Immature natural killer cell (primary cell): ENCODE results near the gene DOK6. TPM values are rescaled to one million over a fixed set of nuclear protein-coding genes. Genes with fewer than 3 reads are reported as not detected.
"Not testable (repeated sequence)": the region's sequence is repeated elsewhere in the genome, so short reads cannot be mapped to it uniquely, and the experiment has no call there.

Experiments
- DNase-seq, 3 donors: peaks; one replicate each; pipeline ENCODE4 v3.0.0; 2022; ENCODE audit warnings: mixed read lengths in 1 of 3
- H3K27ac Mint-ChIP-seq, 6 donors: one replicate each; pipeline ENCODE4 v1.8.0; 2020; ENCODE audit warnings: mixed read lengths in 6 of 6, mild to moderate bottlenecking in 5 of 6, inconsistent platforms in 4 of 6, moderate library complexity in 3 of 6
- H3K27me3 Mint-ChIP-seq, 3 donors: one replicate each; pipeline ENCODE4 v1.8.0; 2020 to 2021; ENCODE audit warnings: low read depth in 3 of 3, mild to moderate bottlenecking in 3 of 3, mixed read lengths in 3 of 3, moderate library complexity in 3 of 3, inconsistent platforms in 1 of 3
- H3K36me3 Mint-ChIP-seq, 3 donors: one replicate each; pipeline ENCODE4 v1.8.0; 2020; ENCODE audit warnings: mixed read lengths in 3 of 3, inconsistent platforms in 2 of 3, mild to moderate bottlenecking in 2 of 3
- H3K4me1 Mint-ChIP-seq, 2 donors: one replicate each; pipeline ENCODE4 v1.8.0; 2020; ENCODE audit warnings: inconsistent platforms in 2 of 2, mild to moderate bottlenecking in 2 of 2, mixed read lengths in 2 of 2, moderate library complexity in 1 of 2
- H3K4me3 Mint-ChIP-seq, 5 donors: one replicate each; pipeline ENCODE4 v1.8.0; 2020; ENCODE audit warnings: mild to moderate bottlenecking in 5 of 5, mixed read lengths in 5 of 5, inconsistent platforms in 3 of 5, moderate library complexity in 3 of 5
- H3K9me3 Mint-ChIP-seq, 6 donors: one replicate each; pipeline ENCODE4 v1.8.0; 2020; ENCODE audit warnings: mild to moderate bottlenecking in 6 of 6, mixed read lengths in 6 of 6, inconsistent platforms in 4 of 6, moderate library complexity in 3 of 6
- polyA plus RNA-seq, 3 donors: library from polyadenylated mRNA; unstranded; fragments of 300-500 nt; fragmentation: Illumina TruSeq; gene quantifications; one replicate each; pipeline ENCODE4 v1.2.3, GENCODE V29; 2021

The DOK6 gene
- polyA plus RNA-seq, 3 donors from 2014 or later: 0.17 to 0.54 (median 0.30) TPM

GRCh38 chr18:69813559-69813958, 412.9 kb downstream of the DOK6 start:
- no peaks in the 10 kb centered on the region for H3K9me3 Mint-ChIP-seq
- no peak overlapping the region for H3K4me3 Mint-ChIP-seq
- DNase-seq: no peak
- peaks cover 0 to 4% (median 2%) of the 10 kb centered on the region in 3 donors for H3K27me3 Mint-ChIP-seq
- H3K27ac Mint-ChIP-seq: peak overlapping the region in 1 of 6 donors; percentile 35
- peaks cover 7 to 18% of the 10 kb centered on the region in 2 donors for H3K4me1 Mint-ChIP-seq
- H3K36me3 Mint-ChIP-seq: peaks cover 30 to 62% (median 53%) of the 10 kb centered on the region in 3 donors

- no peak overlapping the region for H3K27ac Mint-ChIP-seq
- peaks cover 0 to under 1% (median 0%) of the 10 kb centered on the region in 6 donors for H3K9me3 Mint-ChIP-seq
- peaks cover 0 to 4% (median 2%) of the 10 kb centered on the region in 3 donors for H3K27me3 Mint-ChIP-seq
- DNase-seq: no peak
- peaks cover 36 to 67% (median 49%) of the 10 kb centered on the region in 3 donors for H3K36me3 Mint-ChIP-seq
- no peak overlapping the region for H3K4me3 Mint-ChIP-seq
- peaks cover 7 to 18% of the 10 kb centered on the region in 2 donors for H3K4me1 Mint-ChIP-seq
These were observed 414.2 kb downstream of the DOK6 start for GRCh38 chr18:69814861-69815385.

- peaks cover 2 to 3% (median 2%) of the 10 kb centered on the region in 3 donors for H3K27me3 Mint-ChIP-seq
- peaks cover 0 to 3% (median 0%) of the 10 kb centered on the region in 6 donors for H3K9me3 Mint-ChIP-seq
- H3K27ac Mint-ChIP-seq: no peak overlapping the region
- no peak overlapping the region for H3K4me3 Mint-ChIP-seq
- no peak for DNase-seq
- H3K4me1 Mint-ChIP-seq: peaks cover 7 to 12% of the 10 kb centered on the region in 2 donors
- H3K36me3 Mint-ChIP-seq: peaks cover 39 to 71% (median 60%) of the 10 kb centered on the region in 3 donors
These were observed 416.8 kb downstream of the DOK6 start for GRCh38 chr18:69817335-69817940.

GRCh38 chr18:69819460-69819859, 418.8 kb downstream of the DOK6 start:
- peaks cover 7 to 12% of the 10 kb centered on the region in 2 donors for H3K4me1 Mint-ChIP-seq
- peaks cover 0 to 3% (median 0%) of the 10 kb centered on the region in 6 donors for H3K9me3 Mint-ChIP-seq
- H3K27ac Mint-ChIP-seq: no peak overlapping the region
- DNase-seq: no peak
- H3K4me3 Mint-ChIP-seq: no peak overlapping the region
- H3K27me3 Mint-ChIP-seq: peaks cover 0 to 3% (median 2%) of the 10 kb centered on the region in 3 donors
- H3K36me3 Mint-ChIP-seq: peaks cover 31 to 62% (median 51%) of the 10 kb centered on the region in 3 donors

GRCh38 chr18:69820538-69820937, 419.9 kb downstream of the DOK6 start:
- DNase-seq: no peak
- H3K36me3 Mint-ChIP-seq: peaks cover 30 to 58% (median 57%) of the 10 kb centered on the region in 3 donors
- H3K27me3 Mint-ChIP-seq: peaks cover 0 to 3% (median 2%) of the 10 kb centered on the region in 3 donors
- no peak overlapping the region for H3K27ac Mint-ChIP-seq
- peaks cover 7 to 12% of the 10 kb centered on the region in 2 donors for H3K4me1 Mint-ChIP-seq
- no peak overlapping the region for H3K4me3 Mint-ChIP-seq
- peaks cover 0 to 3% (median 0%) of the 10 kb centered on the region in 6 donors for H3K9me3 Mint-ChIP-seq

- Mint-ChIP-seq H3K27ac (no peak overlapping the region), H3K4me3 (no peak overlapping the region), H3K36me3 (peaks cover 33 to 62% (median 59%) of the 10 kb centered on the region in 3 donors), H3K9me3 (no peaks in the 10 kb centered on the region), H3K27me3 (peaks cover 0 to 4% (median 2%) of the 10 kb centered on the region in 3 donors), H3K4me1 (no peaks in the 10 kb centered on the region)
- no peak for DNase-seq
These were observed 429.5 kb downstream of the DOK6 start for GRCh38 chr18:69830189-69830588.

- H3K27ac Mint-ChIP-seq: not testable (repeated sequence)
These were observed 434.3 kb downstream of the DOK6 start for GRCh38 chr18:69834980-69835379.

GRCh38 chr18:69838003-69838402, 437.3 kb downstream of the DOK6 start:
- H3K27ac Mint-ChIP-seq: no peak overlapping the region
- H3K4me1 Mint-ChIP-seq: no peaks in the 10 kb centered on the region
- H3K27me3 Mint-ChIP-seq: peaks cover 3 to 8% (median 4%) of the 10 kb centered on the region in 3 donors
- H3K36me3 Mint-ChIP-seq: peaks cover 14 to 37% (median 32%) of the 10 kb centered on the region in 3 donors
- no peak overlapping the region for H3K4me3 Mint-ChIP-seq
- DNase-seq: no peak
- no peaks in the 10 kb centered on the region for H3K9me3 Mint-ChIP-seq

More at GRCh38 chr18:69834980-69835379, 434.3 kb downstream of the DOK6 start:
- H3K4me3 Mint-ChIP-seq, H3K9me3 Mint-ChIP-seq, H3K4me1 Mint-ChIP-seq, DNase-seq, H3K27me3 Mint-ChIP-seq: not testable (repeated sequence)
- peaks cover 36 to 61% (median 54%) of the 10 kb centered on the region in 3 donors for H3K36me3 Mint-ChIP-seq

- H3K36me3 Mint-ChIP-seq: peaks cover 14 to 32% (median 25%) of the 10 kb centered on the region in 3 donors
- H3K4me1 Mint-ChIP-seq: no peaks in the 10 kb centered on the region
- DNase-seq: no peak
- no peaks in the 10 kb centered on the region for H3K9me3 Mint-ChIP-seq
- H3K27ac Mint-ChIP-seq: no peak overlapping the region
- no peak overlapping the region for H3K4me3 Mint-ChIP-seq
- peaks cover 1 to 8% (median 4%) of the 10 kb centered on the region in 3 donors for H3K27me3 Mint-ChIP-seq
These were observed 438.1 kb downstream of the DOK6 start for GRCh38 chr18:69838620-69839411.

- no peak overlapping the region for H3K27ac Mint-ChIP-seq
These were observed 438.8 kb downstream of the DOK6 start for GRCh38 chr18:69839497-69839896.

GRCh38 chr18:69840001-69840400, 439.3 kb downstream of the DOK6 start:
- Mint-ChIP-seq H3K27ac (no peak overlapping the region), H3K9me3 (no peaks in the 10 kb centered on the region), H3K4me3 (no peak overlapping the region), H3K36me3 (peaks cover 14 to 24% (median 14%) of the 10 kb centered on the region in 3 donors), H3K27me3 (peaks cover 3 to 4% (median 4%) of the 10 kb centered on the region in 3 donors), H3K4me1 (no peaks in the 10 kb centered on the region)
- no peak for DNase-seq

More at GRCh38 chr18:69839497-69839896, 438.8 kb downstream of the DOK6 start:
- Mint-ChIP-seq H3K27me3 (peaks cover 3 to 6% (median 4%) of the 10 kb centered on the region in 3 donors), H3K4me1 (no peaks in the 10 kb centered on the region), H3K36me3 (peaks cover 14 to 29% (median 19%) of the 10 kb centered on the region in 3 donors), H3K4me3 (no peak overlapping the region), H3K9me3 (no peaks in the 10 kb centered on the region)
- DNase-seq: no peak

GRCh38 chr18:69840445-69840844, 439.8 kb downstream of the DOK6 start:
- peaks cover 3 to 4% (median 4%) of the 10 kb centered on the region in 3 donors for H3K27me3 Mint-ChIP-seq
- H3K4me3 Mint-ChIP-seq: no peak overlapping the region
- H3K36me3 Mint-ChIP-seq: peaks cover 12 to 22% (median 12%) of the 10 kb centered on the region in 3 donors
- no peak for DNase-seq
- no peaks in the 10 kb centered on the region for H3K9me3 Mint-ChIP-seq
- H3K27ac Mint-ChIP-seq: no peak overlapping the region
- peaks cover 0 to 3% of the 10 kb centered on the region in 2 donors for H3K4me1 Mint-ChIP-seq

- Mint-ChIP-seq H3K4me3 (no peak overlapping the region), H3K27me3 (peaks cover 1 to 4% (median 4%) of the 10 kb centered on the region in 3 donors), H3K27ac (no peak overlapping the region), H3K4me1 (peaks cover 0 to 9% of the 10 kb centered on the region in 2 donors), H3K36me3 (peaks cover 5 to 15% (median 9%) of the 10 kb centered on the region in 3 donors), H3K9me3 (no peaks in the 10 kb centered on the region)
- no peak for DNase-seq
These were observed 440.4 kb downstream of the DOK6 start for GRCh38 chr18:69841117-69841516.
